Amniotic epithelial cell (primary cell): ENCODE results near the gene PAH.

Experiments used
- DNase-seq: peaks from one replicate; pipeline ENCODE4 v3.0.0-alpha.2; 2010; ENCODE audit warnings: low read depth

The PAH gene

GRCh38 chr12:102950107-102950949 lies 33.3 kb upstream of the PAH start:
- DNase-seq: no peak

GRCh38 chr12:102948941-102949352 lies 31.9 kb upstream of the PAH start:
- peak; percentile 22 for DNase-seq

GRCh38 chr12:102946042-102946441 lies 29.0 kb upstream of the PAH start:
- DNase-seq: no peak

- DNase-seq: no peak
These were observed 22.7 kb upstream of the PAH start for GRCh38 chr12:102939670-102940222.

GRCh38 chr12:102939059-102939458 lies 22.0 kb upstream of the PAH start:
- DNase-seq: no peak

- no peak for DNase-seq
These were observed 16.1 kb upstream of the PAH start for GRCh38 chr12:102933168-102933567.

- no peak for DNase-seq
These were observed 10.2 kb upstream of the PAH start for GRCh38 chr12:102927220-102927619.

- no peak for DNase-seq
These were observed 4.2 kb upstream of the PAH start for GRCh38 chr12:102921240-102921639.

GRCh38 chr12:102920271-102920670 lies 3.2 kb upstream of the PAH start:
- no peak for DNase-seq

- no peak for DNase-seq
These were observed 1.8 kb upstream of the PAH start for GRCh38 chr12:102918840-102919239.

GRCh38 chr12:102916252-102917025 lies 605 bp downstream of the PAH start:
- DNase-seq: no peak

GRCh38 chr12:102913453-102914226 lies 3.4 kb downstream of the PAH start:
- DNase-seq: no peak

- DNase-seq: no peak
These were observed 4.8 kb downstream of the PAH start for GRCh38 chr12:102912258-102912657.

GRCh38 chr12:102911320-102911719 lies 5.7 kb downstream of the PAH start:
- no peak for DNase-seq

GRCh38 chr12:102910792-102911191 lies 6.3 kb downstream of the PAH start:
- no peak for DNase-seq

- no peak for DNase-seq
These were observed 6.9 kb downstream of the PAH start for GRCh38 chr12:102910137-102910536.

GRCh38 chr12:102907918-102908317 lies 9.1 kb downstream of the PAH start:
- no peak for DNase-seq

- no peak for DNase-seq
These were observed 11.8 kb downstream of the PAH start for GRCh38 chr12:102905229-102905628.

GRCh38 chr12:102903337-102904007 lies 13.6 kb downstream of the PAH start:
- DNase-seq: no peak

- DNase-seq: no peak
These were observed 15.0 kb downstream of the PAH start for GRCh38 chr12:102902093-102902492.

GRCh38 chr12:102900389-102900788 lies 16.7 kb downstream of the PAH start:
- DNase-seq: no peak

GRCh38 chr12:102896067-102896466 lies 21.0 kb downstream of the PAH start:
- no peak for DNase-seq
